Measurements from ENCODE around the gene DNAJC7.
"Not testable (repeated sequence)": the region's sequence is repeated elsewhere in the genome, so short reads cannot be mapped to it uniquely, and the experiment has no call there.

Gene DNAJC7

GRCh38 chr17:42040818-42041217 lies 23.6 kb upstream of the DNAJC7 start:
- no peak for DNase-seq

- DNase-seq = no peak
Measured at GRCh38 chr17:42039794-42040763, 22.8 kb upstream of the DNAJC7 start.

- no peak for DNase-seq
Measured at GRCh38 chr17:42038221-42038973, 21.2 kb upstream of the DNAJC7 start.

- no peak for DNase-seq
Measured at GRCh38 chr17:42034059-42034458, 16.8 kb upstream of the DNAJC7 start.

GRCh38 chr17:42031584-42031983 lies 14.3 kb upstream of the DNAJC7 start:
- DNase-seq = no peak

- no peak for DNase-seq
Measured at GRCh38 chr17:42028791-42029127, 11.5 kb upstream of the DNAJC7 start.

- no peak for DNase-seq
Measured at GRCh38 chr17:42027961-42028790, 10.9 kb upstream of the DNAJC7 start.

- no peak for DNase-seq
Measured at GRCh38 chr17:42027590-42027889, 10.3 kb upstream of the DNAJC7 start.

- no peak for DNase-seq
Measured at GRCh38 chr17:42026857-42027589, 9.8 kb upstream of the DNAJC7 start.

- no peak for DNase-seq
Measured at GRCh38 chr17:42025936-42026335, 8.7 kb upstream of the DNAJC7 start.

GRCh38 chr17:42025191-42025579 lies 7.9 kb upstream of the DNAJC7 start:
- DNase-seq = no peak

- DNase-seq = no peak
Measured at GRCh38 chr17:42023524-42024349, 6.5 kb upstream of the DNAJC7 start.

GRCh38 chr17:42020845-42021244 lies 3.6 kb upstream of the DNAJC7 start:
- DNase-seq = not testable (repeated sequence)

GRCh38 chr17:42019509-42020404 lies 2.5 kb upstream of the DNAJC7 start, which contains the start of gene NKIRAS2:
Gene NKIRAS2 (plus strand): TSS chr17:42020090. CDS start chr17:42021578, 1,488 bp downstream.
- peak; percentile 88 for DNase-seq

GRCh38 chr17:42018988-42019387 lies 1.7 kb upstream of the DNAJC7 start:
- no peak for DNase-seq

GRCh38 chr17:42018339-42018738 lies 1.1 kb upstream of the DNAJC7 start:
- no peak for DNase-seq

GRCh38 chr17:42017866-42018200 lies 594 bp upstream of the DNAJC7 start:
- no peak for DNase-seq

- DNase-seq = no peak
Measured at GRCh38 chr17:42016411-42016831, 818 bp downstream of the DNAJC7 start.

GRCh38 chr17:42013740-42014139 lies 3.5 kb downstream of the DNAJC7 start:
- DNase-seq = not testable (repeated sequence)

- DNase-seq = not testable (repeated sequence)
Measured at GRCh38 chr17:42012363-42012762, 4.9 kb downstream of the DNAJC7 start.

Data from 8988T (cell line).